AG04450 (cell line): ENCODE data around the gene LGR6. TPM values are rescaled to one million over a fixed set of nuclear protein-coding genes. Genes with fewer than 3 reads are reported as not detected.

Experiments
- CTCF ChIA-PET: fragments of 300-600, 350-600 bp; formaldehyde crosslinking; extraction: SDS; loops from one replicate; lab custom pipeline; 2022; ENCODE audit warnings: antibody characterized with exemption, inconsistent platforms; lab: Charles Lee
- POLR2A ChIA-PET: fragments of 350-600 bp; formaldehyde crosslinking; extraction: SDS; loops from one replicate; lab custom pipeline; 2021; ENCODE audit warnings: antibody characterized with exemption, inconsistent platforms; lab: Yijun Ruan, JAX
- DNase-seq: peaks from one replicate; pipeline ENCODE4 v3.0.0-alpha.2; 2011; ENCODE audit warnings: low read depth, low spot score
- H3K27ac ChIP-seq: one replicate; pipeline ENCODE4 v1.5.1; 2012; ENCODE audit warnings: low read depth, low read length, control low read depth
- H3K27me3 ChIP-seq: one replicate; pipeline ENCODE4 v1.6.0; 2012; ENCODE audit warnings: low read length; ENCODE audit not compliant: control insufficient read depth, insufficient read depth
- H3K4me3 ChIP-seq: 2 replicates; pipeline ENCODE4 v1.5.1; 2011; ENCODE audit warnings: mild to moderate bottlenecking, low read depth, low read length, control low read depth
- H3K9me3 ChIP-seq: 2 replicates; pipeline ENCODE4 v1.5.1; 2012; ENCODE audit warnings: low read length; ENCODE audit not compliant: control insufficient read depth, insufficient read depth
- CTCF ChIP-seq: IDR thresholded peaks from 2 replicates; pipeline ENCODE4 v1.5.1; 2011; ENCODE audit warnings: low read depth, low read length, control low read depth, inconsistent platforms
- polyA plus RNA-seq: library from polyadenylated mRNA; depleted of rRNA; stranded (reverse); fragments of >200 nt; gene quantifications from 2 replicates; pipeline ENCODE4 v1.2.3, GENCODE V29; 2011

The LGR6 gene
- polyA plus RNA-seq, 1 experiment: not detected

GRCh38 chr1:202250982-202251381, 57.4 kb downstream of the LGR6 start:
- peaks cover 49% of the 10 kb centered on the region for H3K27me3 ChIP-seq
- no peak for DNase-seq
- CTCF ChIA-PET: no interaction called here
- H3K27ac ChIP-seq: no peak overlapping the region
- POLR2A ChIA-PET: no interaction called here
- H3K9me3 ChIP-seq: no peaks in the 10 kb centered on the region
- no peak for TF ChIP-seq CTCF
- H3K4me3 ChIP-seq: no peak overlapping the region

GRCh38 chr1:202251424-202252256, 58.0 kb downstream of the LGR6 start:
- ChIA-PET POLR2A (no interaction called here), CTCF (no interaction called here)
- H3K4me3 ChIP-seq: no peak overlapping the region
- no peak for TF ChIP-seq CTCF
- peaks cover 47% of the 10 kb centered on the region for H3K27me3 ChIP-seq
- no peak for DNase-seq
- H3K9me3 ChIP-seq: no peaks in the 10 kb centered on the region
- no peak overlapping the region for H3K27ac ChIP-seq

GRCh38 chr1:202252271-202252670, 58.7 kb downstream of the LGR6 start:
- no peak for TF ChIP-seq CTCF
- ChIA-PET POLR2A (no interaction called here), CTCF (no interaction called here)
- H3K4me3 ChIP-seq: no peak overlapping the region
- H3K27me3 ChIP-seq: peaks cover 42% of the 10 kb centered on the region
- no peak overlapping the region for H3K27ac ChIP-seq
- DNase-seq: no peak
- H3K9me3 ChIP-seq: no peaks in the 10 kb centered on the region

DNA sequence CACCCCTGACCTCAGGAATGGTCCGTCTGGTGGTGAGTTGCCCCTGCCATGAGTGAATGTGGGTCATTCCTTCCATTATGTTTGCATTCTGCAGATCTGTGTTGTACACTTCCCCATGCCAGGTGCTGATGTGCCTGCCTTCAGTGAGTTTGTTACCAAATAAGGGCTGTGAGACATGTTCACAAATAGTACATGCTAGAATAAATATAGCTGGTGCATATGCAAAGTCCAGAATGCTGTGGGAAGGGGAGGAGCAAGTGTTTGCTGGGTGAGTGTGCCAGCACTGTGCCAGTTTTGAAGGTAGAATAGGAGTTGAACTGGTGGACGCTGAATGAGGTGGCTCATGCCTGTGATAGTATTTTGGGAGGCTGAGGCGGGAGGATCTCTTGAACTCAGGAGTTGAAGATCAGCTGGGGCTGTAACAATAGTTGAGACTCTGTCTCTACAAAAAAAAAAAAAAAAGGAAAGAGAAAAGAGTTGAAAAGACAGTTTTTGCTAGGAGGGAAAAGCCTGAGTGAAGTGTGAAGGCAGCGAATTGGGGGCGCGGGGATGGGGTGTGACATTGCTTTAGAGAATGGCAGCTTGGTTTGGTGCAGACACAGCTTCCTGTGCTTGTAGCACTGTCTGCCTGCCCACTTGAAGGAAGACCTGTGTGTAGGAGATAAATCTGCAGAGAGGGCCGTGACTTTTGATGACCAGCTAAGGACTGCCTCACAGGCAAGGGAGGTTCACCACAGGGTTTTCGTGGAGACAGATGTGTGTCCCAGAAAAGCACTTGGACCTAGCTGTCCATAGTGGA, 61.1 kb downstream of the LGR6 start:
- ChIA-PET POLR2A (no interaction called here), CTCF (interaction anchor here (0.9 to 2.1 kb wide), 3 partner anchors 17 to 65 kb away, joined by 3 to 6 read pairs (median 5); no protein-coding TSS in a partner anchor)
- DNase-seq: no peak
- Histone ChIP-seq H3K9me3 (no peaks in the 10 kb centered on the region), H3K27me3 (peaks cover 33% of the 10 kb centered on the region), H3K4me3 (no peak overlapping the region), H3K27ac (no peak overlapping the region)
- no peak for TF ChIP-seq CTCF
